HG02840 (cell line): ENCODE results near the gene ABHD6.
"Not testable (repeated sequence)": the region's sequence is repeated elsewhere in the genome, so short reads cannot be mapped to it uniquely, and the experiment has no call there.

ENCODE experiments used
- ATAC-seq: cut with Tn5 transposase; IDR thresholded peaks from one replicate; pipeline ENCODE4 v1.9.1; 2021; ENCODE audit warnings: mild to moderate bottlenecking, moderate library complexity, moderate number of reproducible peaks; ENCODE audit not compliant: unreplicated experiment, low FRiP score

Gene ABHD6

DNA sequence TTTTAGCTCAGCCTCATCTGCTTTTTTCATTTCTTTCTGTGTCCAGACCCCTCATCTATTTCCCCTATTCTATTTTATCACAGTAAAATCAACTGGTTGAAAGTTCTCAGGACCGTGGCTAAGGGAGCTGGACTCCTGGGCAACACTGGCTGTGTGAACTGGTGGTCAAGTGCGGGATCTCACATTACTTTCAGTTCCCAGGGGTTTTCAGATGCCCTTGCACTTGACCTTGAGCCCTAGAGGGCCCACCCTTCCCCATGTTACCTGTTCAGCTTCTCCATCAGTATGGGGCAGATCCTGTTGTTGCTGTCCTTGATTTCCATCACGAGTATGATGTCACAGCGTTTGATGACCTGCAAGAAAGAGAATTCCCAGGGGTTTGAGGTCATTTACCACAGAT is 29.6 kb upstream of the ABHD6 start:
- no peak for ATAC-seq

GRCh38 chr3:58209933-58210332 is 27.7 kb upstream of the ABHD6 start:
- ATAC-seq = no peak

- no peak for ATAC-seq
These were observed 26.7 kb upstream of the ABHD6 start, which contains the start of gene DNASE1L3 for GRCh38 chr3:58210761-58211460. Gene DNASE1L3 (minus strand): TSS chr3:58210972. CDS start chr3:58210906, 66 bp downstream.

GRCh38 chr3:58214484-58215316 is 22.9 kb upstream of the ABHD6 start:
- ATAC-seq = peak; percentile 79

- no peak for ATAC-seq
These were observed 22.1 kb upstream of the ABHD6 start for GRCh38 chr3:58215317-58216025.

DNA sequence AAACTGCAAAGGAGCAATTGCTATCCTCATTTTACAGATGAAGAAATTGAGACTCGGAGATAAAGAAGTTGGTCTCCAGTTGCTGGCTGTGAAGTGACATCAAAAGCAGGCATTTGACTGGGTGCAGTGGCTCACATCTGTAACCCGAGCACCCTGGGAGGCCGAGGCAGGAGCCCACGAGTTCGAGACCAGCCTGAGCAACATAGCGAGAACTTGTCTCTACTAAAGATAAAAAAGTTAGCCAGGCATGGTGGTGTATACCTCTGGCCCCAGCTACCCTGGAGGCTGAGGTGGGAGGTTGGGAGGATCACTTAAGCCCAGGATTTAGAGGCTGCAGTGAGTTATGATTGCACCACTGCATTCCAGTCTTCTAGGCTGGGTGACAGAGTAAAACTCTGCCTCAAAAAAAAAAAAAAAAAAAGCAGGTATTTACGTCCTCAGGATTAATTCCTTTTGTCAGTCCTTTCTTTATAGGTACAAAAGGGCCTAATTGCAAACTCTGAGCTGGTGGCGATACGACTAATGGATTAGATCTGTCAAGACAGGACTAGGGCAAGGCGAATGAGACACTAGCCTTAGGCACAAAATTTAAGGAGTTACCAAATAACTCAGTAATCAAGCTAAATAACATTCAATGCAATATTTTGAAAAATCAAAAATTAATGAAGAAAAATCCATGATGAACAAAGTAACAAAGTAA is 20.9 kb upstream of the ABHD6 start:
- no peak for ATAC-seq

DNA sequence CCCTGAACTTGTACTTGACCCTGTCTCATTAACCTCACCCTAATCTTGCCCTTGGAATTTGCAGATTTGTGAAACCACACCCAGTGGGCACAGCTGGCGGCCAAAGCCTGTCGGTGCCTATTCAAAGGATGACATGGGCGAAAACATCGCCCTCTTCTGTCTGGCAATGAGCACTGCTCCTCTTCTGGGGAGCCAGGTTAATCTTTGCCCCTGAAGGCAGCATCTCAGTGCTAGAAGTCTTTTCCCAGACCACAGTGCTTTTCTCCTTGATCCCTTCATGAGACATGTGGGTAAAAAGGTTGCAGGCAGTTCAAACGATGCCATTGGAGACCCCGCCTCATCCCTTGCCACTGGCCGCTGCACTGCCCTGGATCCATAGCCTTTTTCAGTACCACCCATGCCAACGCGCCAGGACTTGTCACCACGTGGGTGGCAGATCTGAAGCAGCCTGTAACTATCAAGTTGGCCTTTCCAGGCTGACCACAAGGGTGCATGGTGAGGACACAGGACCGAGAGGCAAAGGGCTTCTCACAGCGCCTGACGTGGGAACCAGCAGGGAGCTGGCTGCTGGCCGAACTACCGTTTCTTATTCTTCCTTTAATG is 20.3 kb upstream of the ABHD6 start:
- ATAC-seq = no peak

DNA sequence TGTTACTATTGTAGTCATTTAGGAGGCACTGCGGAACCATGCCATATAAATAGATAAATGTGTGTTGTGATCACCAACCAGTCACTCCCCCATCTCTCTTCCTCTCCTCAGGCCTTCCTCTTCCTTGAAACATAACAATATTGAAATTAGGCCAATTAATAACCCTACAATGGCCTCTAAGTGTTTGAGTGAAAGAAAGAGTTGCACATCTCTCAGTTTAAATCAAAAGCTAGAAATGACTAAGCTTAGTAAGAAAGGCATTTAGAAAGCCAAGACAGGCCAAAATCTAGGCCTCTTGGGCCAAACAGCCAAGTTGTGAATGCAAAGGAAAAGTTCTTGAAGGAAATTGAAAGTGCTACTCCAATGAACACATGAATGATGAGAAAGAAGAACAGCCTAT is 18.7 kb upstream of the ABHD6 start:
- no peak for ATAC-seq

GRCh38 chr3:58222161-58222724 is 15.3 kb upstream of the ABHD6 start:
- ATAC-seq = no peak

DNA sequence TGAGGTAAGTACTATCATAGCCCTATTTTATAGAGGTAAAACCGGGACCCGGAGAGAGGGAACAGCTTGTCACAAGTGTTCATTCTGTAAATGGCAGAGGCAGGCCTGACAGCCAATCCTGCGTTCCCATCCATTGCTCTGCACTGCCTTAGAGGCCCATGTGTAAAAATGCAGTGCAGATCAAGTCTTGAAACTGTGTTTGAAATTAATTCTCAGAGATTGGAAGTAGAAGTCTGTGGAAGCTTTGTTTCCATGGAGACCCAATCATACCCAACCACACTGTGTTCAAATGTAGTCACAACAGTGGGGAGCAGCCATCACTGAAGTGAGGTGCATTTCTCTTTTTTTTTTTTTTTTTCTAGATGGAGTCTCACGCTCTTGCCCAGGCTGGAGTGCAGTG is 13.7 kb upstream of the ABHD6 start:
- no peak for ATAC-seq

GRCh38 chr3:58227933-58228332 is 9.7 kb upstream of the ABHD6 start:
- ATAC-seq = not testable (repeated sequence)

DNA sequence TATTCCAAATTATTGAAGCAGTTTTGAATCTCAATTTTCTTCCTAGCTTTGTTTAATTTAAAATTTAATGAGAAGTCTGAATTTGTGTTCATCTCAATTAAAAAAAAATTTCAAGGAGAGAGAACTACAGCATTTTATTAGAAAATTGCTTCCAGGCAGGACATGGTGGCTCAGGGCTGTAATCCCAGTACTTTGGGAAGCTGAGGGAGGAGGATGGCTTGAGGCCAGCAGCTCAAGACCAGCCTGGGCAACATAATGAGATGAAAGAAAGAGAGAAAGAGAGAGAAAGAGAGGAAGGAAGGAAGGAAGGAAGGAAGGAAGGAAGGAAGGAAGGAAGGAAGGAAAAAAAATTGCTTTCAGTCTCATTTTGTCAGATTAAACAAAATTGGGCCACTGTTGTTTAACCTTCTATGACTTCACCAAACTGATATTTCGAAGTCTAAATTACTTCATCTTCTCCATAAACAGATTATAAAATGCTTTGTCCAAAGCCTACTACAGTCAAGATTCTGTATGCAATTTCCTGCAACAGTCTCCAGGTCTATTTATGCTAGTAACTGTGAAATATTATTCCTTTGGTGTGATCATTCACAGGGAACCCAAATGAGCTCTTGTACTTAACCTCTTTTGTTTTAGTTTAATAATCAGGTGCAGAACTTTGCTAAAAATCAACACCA is 6.6 kb upstream of the ABHD6 start:
- no peak for ATAC-seq

DNA sequence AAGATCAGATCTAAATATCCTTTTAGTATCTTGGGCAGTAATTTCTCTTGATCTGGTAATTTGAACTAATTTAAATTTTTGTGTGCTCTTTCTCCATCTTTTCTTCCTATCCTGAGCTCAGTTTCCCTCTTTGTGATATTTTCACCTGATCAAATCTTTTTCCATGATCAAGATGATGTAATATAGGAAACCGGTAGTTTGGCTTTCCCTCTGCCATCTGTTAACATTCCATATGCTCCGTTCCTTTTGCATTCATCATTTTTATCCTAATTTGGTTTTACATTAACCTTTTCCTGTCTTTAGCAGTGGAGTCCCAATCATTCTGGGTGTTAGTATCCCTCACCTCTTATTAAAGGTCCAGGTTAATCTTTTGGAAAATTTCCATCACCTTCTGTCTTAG is 5.9 kb upstream of the ABHD6 start:
- ATAC-seq = no peak

GRCh38 chr3:58234516-58234931 is 3.1 kb upstream of the ABHD6 start:
- ATAC-seq = no peak

DNA sequence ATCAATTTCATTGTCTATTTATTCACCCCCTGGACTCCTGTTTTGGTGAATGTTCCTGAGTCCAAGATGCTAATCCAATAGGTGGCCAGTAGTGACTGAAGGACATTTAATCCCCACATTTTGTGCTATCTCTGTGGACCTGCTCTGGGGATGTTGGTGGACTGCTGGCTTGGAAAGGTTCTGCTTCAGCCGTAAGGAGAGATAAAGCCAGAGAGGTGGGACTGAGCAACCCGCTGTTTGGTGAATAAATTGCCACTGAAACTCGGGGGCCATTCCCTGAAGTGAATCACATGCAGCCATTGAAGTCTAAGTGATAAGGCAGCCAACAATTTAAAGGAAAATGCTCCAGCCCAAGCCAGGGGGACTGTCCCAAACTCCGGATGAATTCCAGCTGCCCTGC is 1.6 kb upstream of the ABHD6 start:
- no peak for ATAC-seq

DNA sequence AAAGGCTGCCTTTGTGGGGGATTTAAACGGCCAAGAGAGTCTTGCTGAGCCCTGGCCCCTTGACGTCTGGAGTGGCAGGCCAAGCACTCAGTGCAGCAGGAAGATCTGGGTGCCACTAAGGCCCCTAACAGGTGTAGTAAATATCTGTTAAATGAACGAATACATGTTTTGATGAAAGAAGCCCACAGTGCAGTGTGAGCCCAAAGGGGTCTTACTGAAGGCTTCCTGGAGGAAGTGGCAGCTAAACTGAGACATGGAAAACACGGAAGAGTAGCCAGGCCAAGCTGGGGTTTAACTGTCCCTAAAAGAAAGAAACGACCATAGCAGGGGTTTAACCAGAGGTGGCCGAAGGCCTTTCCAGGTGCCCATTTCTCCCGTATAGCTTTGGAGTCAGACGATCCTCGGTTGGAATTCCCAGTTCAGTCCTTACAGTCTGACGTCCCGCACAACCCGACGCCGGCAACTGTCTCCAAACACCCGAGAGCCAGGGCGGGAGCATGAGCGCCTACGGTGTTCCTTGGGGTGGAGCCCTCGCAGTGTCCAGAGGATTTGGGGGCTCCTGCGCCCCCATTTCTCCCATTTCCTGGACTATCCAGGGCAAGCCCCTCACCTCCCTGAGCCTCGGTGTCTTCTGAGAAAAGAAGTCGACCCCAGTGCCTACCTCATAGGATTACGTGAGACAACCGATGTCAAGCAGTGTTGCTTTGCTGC is 910 bp upstream of the ABHD6 start:
- no peak for ATAC-seq

DNA sequence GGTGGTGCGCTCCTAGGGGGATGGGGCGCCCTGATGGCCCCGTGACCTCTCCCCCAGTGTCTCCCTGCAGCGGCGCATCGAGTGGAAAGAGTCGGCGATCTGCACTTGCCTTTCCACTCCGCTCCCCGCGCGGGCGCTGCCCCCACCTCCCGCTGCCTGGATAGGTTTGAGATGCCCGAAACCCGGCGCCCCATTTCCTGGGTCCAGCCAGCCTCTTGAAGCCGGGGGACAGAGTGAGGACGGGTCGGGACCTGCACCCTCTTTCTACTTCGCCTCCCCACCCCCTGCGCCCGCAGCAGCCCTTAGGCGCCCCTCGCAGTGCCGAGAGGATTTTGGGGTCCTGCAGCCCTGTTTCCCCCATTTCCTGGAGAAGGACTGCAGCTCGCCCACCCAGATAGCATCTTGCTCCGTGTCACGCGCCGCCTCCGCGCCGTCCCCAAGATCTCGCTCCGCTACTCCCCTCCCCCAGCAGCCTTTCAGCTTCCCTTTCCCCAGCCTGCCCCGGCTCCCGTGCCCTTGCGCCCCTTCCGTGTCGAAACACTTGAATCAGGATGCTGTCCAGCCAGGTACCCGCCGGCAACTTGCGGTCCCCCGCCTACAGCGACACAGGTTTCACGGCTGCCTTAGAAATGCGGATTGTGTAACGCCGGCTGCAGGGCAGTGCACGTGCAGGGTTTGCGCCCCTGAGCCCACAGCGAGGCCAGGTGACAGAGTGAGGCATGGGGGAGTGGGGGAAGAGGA is 519 bp downstream of the ABHD6 start:
- peak; percentile 29 for ATAC-seq

DNA sequence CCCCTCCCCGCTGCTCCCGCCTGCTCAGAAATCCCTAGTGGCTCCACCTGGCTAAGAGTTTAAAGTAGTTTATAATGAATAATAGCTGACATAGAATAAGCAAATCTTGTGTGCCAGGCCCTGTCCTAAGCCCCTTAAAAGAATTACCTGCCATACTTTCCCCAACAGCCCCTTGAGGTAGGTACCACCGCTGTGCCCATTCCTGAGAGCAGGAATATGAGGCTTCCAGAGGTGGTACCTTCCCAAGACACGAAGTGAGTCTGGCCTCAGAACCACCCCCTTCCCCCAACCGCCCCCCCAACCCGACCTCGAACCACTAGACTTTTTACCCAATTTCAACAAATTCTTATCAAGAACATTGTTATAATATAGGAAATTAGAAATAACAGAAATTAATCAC is 1.2 kb downstream of the ABHD6 start:
- ATAC-seq = no peak
